Stimulated activated naive CD8-positive, alpha-beta T cell treated with anti-CD3 and anti-CD28 coated beads, Interleukin-15, amount 100 ng/mL, for 72 hours (primary cell): Measurements from ENCODE around the gene KRT86.
A peak's percentile ranks its signal among the peaks of the same experiment; 100 is the strongest.

Source experiments
- ATAC-seq: fragments of 150-1000 bp; cut with Tn5 transposase; 2 replicates; pipeline ENCODE4 v1.10.0; 2021; ENCODE audit warnings: mild to moderate bottlenecking, moderate library complexity
- DNase-seq, 2 donors: peaks; one replicate each; pipeline ENCODE4 v3.0.0; 2021 to 2022
- H3K27ac Mint-ChIP-seq, 2 donors: one replicate each; pipeline ENCODE4 v1.8.0; 2022; ENCODE audit warnings: mild to moderate bottlenecking in 2 of 2, mixed read lengths in 2 of 2, moderate library complexity in 2 of 2
- H3K27me3 Mint-ChIP-seq: one replicate; pipeline ENCODE4 v1.8.0; 2022; ENCODE audit warnings: mixed read lengths
- H3K4me1 Mint-ChIP-seq: one replicate; pipeline ENCODE4 v1.8.0; 2022; ENCODE audit warnings: mild to moderate bottlenecking, mixed read lengths
- H3K4me3 Mint-ChIP-seq, 2 donors: one replicate each; pipeline ENCODE4 v1.8.0; 2022; ENCODE audit warnings: mild to moderate bottlenecking in 2 of 2, mixed read lengths in 2 of 2, moderate library complexity in 1 of 2
- H3K9me3 Mint-ChIP-seq, 2 donors: one replicate each; pipeline ENCODE4 v1.8.0; 2022; ENCODE audit warnings: mixed read lengths in 2 of 2

The KRT86 gene

DNA sequence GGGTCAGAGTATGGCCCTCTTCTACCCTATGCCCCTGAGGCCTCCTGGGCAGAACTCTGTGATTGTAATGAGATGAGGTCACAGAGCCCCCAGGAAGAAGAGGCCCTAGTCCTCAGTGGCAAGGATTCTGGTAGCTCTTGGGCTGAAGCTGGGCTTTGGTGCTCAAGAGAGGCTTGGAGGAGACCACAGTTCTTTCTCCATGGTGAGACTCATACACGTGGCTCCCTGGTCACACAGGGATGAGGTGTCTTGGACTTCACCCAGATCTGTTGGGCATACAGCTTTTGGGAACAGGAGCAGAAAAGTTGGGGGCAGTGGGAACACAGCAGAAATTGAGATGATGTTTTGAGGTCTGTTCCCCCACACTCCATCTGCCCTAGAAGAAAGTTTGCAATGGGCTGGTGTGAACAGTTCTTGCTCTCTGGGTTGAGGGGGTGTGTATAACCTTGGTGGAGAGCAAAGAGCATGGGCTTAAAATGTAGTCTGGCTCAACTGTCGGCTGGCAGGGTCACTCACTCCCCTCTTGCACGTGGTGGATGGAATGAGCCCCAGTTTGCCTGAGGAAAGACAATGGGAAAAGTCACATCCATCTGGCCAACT is at the start of gene KRT86:
TSS of gene KRT86 (plus strand) at position 125 of the 600 bp plus-strand sequence. CDS start 27,272 bp downstream, outside the sequence.
- Mint-ChIP-seq H3K27ac (no peak within 1 kb of the TSS), H3K27me3 (peaks cover 72% of the 10 kb centered on the region), H3K9me3 (no peaks in the 10 kb centered on the region), H3K4me3 (no peak within 1 kb of the TSS), H3K4me1 (peaks cover 13% of the 10 kb centered on the region)
- DNase-seq (no peak), ATAC-seq (no peak)

- no peak overlapping the region for H3K27ac Mint-ChIP-seq
- no peak overlapping the region for H3K4me3 Mint-ChIP-seq
- H3K9me3 Mint-ChIP-seq, result no peaks in the 10 kb centered on the region
- ATAC-seq, result no peak
- H3K4me1 Mint-ChIP-seq, result peaks cover 20% of the 10 kb centered on the region
- DNase-seq, result no peak
- H3K27me3 Mint-ChIP-seq, result peaks cover 69% of the 10 kb centered on the region
Observed at GRCh38 chr12:52225752-52226151, 48.7 kb upstream of the KRT86 start.

GRCh38 chr12:52226446-52226845 is 48.0 kb upstream of the KRT86 start:
- DNase-seq (no peak), ATAC-seq (no peak)
- H3K27me3 Mint-ChIP-seq, result peaks cover 69% of the 10 kb centered on the region
- H3K4me3 Mint-ChIP-seq, result no peak overlapping the region
- peaks cover 16% of the 10 kb centered on the region for H3K4me1 Mint-ChIP-seq
- no peak overlapping the region for H3K27ac Mint-ChIP-seq
- H3K9me3 Mint-ChIP-seq, result no peaks in the 10 kb centered on the region

DNA sequence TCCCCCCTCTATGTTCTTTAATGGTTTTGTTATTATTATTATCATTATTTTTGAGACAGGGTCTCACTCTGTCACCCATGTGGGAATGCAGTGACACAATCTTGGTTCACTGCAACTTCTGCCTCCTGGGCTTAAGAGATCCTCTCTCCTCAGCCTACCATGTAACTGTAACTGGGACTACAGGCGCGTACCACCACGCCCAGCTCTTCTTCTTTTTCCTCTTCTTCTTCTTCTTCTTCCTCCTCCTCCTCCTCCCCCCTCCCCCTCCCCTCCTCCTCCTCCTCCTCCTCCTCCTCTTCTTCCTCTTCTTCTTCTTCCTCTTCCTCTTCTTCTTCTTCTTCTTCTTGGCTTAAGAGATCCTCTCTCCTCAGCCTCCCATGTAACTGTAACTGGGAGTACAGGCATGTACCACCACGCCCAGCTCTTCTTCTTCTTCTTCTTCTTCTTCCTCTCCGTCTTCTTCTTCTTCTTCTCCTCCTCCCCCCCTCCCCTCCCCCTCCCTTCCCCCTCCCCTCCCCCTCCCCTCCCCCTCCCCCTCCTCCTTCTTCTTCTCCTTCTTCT is 46.8 kb upstream of the KRT86 start:
- peaks cover 82% of the 10 kb centered on the region for H3K27me3 Mint-ChIP-seq
- DNase-seq (no peak), ATAC-seq (no peak)
- peak overlapping the region in 1 of 2 donors; percentile 79 for H3K27ac Mint-ChIP-seq
- no peaks in the 10 kb centered on the region for H3K9me3 Mint-ChIP-seq
- H3K4me3 Mint-ChIP-seq, result no peak overlapping the region
- peaks cover 7% of the 10 kb centered on the region for H3K4me1 Mint-ChIP-seq

DNA sequence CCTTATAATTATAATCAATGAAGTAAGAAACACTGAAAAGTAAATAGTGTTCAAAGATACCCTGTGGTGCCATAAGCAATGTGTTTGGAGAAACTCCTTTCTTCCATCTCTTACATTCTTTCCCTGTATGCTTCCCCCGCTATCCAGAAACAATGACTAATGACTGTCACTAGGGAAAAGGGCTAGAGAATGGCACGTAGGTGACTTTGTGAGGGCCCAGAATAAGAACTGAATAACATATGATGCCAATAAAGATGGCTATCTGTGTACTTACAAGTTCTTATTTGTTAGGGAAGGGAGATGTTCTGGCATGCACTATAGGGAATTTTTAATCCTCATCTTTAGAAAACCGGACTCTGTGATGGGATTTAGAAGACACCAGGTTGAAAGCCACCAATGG is 46.1 kb upstream of the KRT86 start:
- ATAC-seq (no peak), DNase-seq (no peak)
- peaks cover 88% of the 10 kb centered on the region for H3K27me3 Mint-ChIP-seq
- H3K4me3 Mint-ChIP-seq, result no peak overlapping the region
- H3K27ac Mint-ChIP-seq, result no peak overlapping the region
- no peaks in the 10 kb centered on the region for H3K9me3 Mint-ChIP-seq
- H3K4me1 Mint-ChIP-seq, result peaks cover 7% of the 10 kb centered on the region

DNA sequence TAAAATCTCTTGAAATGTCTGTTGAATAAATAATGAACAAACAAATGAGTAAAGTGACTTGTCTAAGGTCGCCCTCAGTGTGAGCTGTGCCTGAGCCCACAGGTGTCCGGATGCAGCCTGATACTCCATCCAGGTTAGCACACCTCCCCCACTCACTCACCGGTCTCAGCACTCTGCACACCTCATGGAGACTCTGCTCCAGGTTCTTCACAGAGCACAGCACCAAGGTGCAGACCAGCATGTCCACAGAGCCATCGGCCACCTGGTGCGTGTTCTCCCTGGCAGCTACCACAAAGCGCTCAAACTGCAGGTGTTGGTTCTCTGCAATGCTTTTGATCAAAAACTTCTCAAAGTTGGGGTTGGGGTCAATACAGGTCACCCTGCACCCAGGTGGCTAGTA is 45.5 kb upstream of the KRT86 start:
- no peak for ATAC-seq
- H3K9me3 Mint-ChIP-seq, result no peaks in the 10 kb centered on the region
- peaks cover 8% of the 10 kb centered on the region for H3K4me1 Mint-ChIP-seq
- no peak overlapping the region for H3K27ac Mint-ChIP-seq
- no peak for DNase-seq
- no peak overlapping the region for H3K4me3 Mint-ChIP-seq
- H3K27me3 Mint-ChIP-seq, result peaks cover 88% of the 10 kb centered on the region

DNA sequence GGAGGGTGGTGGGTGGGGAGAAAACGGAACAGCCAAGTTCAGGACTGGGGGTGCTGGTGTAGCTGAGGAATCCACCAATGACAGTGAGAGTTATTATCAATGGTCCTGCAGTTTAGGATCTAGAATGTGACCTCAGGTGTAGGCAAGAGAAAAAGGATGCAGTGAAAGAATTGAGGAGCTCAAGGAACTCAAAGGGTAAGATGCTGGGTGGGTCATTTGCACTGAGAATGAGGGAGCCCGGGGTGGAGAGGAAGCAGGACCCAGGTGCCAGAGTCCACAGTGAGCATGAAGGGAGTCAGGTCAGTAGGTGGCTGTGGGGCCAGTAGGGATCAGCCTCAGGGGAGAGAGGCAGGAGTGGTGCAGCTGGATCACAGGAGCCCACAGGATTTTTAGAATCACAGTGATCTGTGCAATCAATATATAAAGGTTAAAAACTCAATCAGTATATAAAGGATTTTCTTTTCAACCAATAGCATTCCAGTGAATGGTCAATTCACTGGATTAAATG is 44.6 kb upstream of the KRT86 start:
- no peak overlapping the region for H3K27ac Mint-ChIP-seq
- H3K4me3 Mint-ChIP-seq, result no peak overlapping the region
- H3K4me1 Mint-ChIP-seq, result peaks cover 6% of the 10 kb centered on the region
- peaks cover 88% of the 10 kb centered on the region for H3K27me3 Mint-ChIP-seq
- no peaks in the 10 kb centered on the region for H3K9me3 Mint-ChIP-seq
- DNase-seq (no peak), ATAC-seq (no peak)

DNA sequence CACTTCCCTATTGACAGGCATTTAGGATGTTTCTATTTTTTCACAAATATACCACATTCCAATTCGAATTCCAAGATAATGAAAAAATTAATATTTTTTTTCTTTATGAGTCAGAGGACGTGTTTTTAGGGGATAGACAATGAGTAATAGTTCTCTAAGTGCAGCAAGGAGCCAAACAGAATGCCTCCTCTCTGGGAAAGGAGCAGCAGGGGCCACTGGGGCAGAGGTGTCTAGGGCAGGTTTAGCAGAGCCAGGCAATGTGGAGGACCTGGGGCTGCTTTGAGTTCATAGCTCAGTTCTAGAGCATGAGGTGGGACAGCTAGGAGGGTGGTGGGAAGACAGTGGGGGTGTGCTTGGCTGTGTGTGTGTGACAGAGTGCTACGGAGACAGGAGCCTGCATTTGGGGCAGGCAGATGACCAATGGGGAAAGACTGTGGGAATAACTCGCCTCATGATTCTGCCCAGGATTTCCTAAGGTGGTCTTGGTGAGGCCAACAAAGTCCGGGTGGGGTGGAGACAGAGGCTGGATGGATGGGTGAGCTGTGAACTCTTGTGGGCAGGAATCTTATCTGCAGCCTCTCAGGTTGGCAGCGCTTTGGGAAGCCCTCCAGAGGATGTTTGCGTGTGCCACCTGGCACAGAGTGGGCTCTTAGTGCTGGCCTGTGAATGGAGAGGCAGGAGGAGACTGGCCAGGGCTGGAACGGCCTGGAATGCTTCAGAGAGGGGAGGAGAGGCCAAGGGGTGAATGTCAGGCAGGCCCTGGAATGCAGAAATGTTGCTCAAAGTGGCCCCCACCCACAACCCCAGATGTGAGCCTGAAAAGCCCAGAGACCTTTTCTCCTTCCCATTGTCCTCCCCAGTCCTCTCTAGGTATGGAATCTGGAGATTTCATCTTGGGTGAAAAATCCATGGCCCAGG is 43.8 kb upstream of the KRT86 start:
- DNase-seq, result no peak
- Mint-ChIP-seq H3K4me1 (peaks cover 6% of the 10 kb centered on the region), H3K4me3 (no peak overlapping the region), H3K27me3 (peaks cover 93% of the 10 kb centered on the region), H3K9me3 (no peaks in the 10 kb centered on the region), H3K27ac (no peak overlapping the region)
- no peak for ATAC-seq

GRCh38 chr12:52231305-52232202 is 42.9 kb upstream of the KRT86 start:
- DNase-seq, result no peak
- no peak for ATAC-seq
- Mint-ChIP-seq H3K27ac (no peak overlapping the region), H3K4me3 (no peak overlapping the region), H3K27me3 (peaks cover 91% of the 10 kb centered on the region), H3K4me1 (peaks cover 6% of the 10 kb centered on the region), H3K9me3 (no peaks in the 10 kb centered on the region)

- Mint-ChIP-seq H3K27ac (no peak overlapping the region), H3K27me3 (peaks cover 84% of the 10 kb centered on the region), H3K4me1 (peaks cover 6% of the 10 kb centered on the region), H3K9me3 (no peaks in the 10 kb centered on the region), H3K4me3 (no peak overlapping the region)
- DNase-seq (no peak), ATAC-seq (no peak)
Observed at GRCh38 chr12:52232203-52232673, 42.2 kb upstream of the KRT86 start.

DNA sequence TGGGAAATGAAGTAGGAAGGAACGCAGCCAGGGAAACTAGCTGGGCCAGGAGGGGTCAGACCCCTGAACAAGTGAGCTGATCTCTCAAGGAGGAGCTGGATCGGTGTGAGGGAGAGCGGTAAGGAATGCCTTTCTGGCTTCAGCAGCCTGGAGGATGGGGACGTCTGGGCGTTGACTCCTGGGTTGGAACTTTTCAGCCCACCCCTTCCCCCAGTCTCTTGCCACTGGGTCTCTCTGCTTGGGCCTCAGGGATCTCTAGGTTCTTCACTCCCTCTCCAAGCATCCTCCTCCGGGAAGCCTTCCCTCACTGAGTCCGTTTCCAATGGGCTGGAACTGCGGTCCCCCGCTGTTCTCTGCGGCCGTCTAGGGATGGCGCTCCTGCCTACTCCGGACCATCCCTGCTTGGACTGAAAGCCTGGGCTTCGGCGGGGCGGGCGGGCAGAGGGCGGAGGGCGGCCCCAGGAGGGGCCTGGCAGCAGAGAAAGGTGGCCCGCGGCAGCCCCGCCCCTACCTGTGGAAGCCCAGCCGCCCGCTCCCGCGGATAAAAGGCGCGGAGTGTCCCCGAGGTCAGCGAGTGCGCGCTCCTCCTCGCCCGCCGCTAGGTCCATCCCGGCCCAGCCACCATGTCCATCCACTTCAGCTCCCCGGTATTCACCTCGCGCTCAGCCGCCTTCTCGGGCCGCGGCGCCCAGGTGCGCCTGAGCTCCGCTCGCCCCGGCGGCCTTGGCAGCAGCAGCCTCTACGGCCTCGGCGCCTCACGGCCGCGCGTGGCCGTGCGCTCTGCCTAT is 41.6 kb upstream of the KRT86 start, which contains the start of gene KRT7:
TSS of gene KRT7 (plus strand) at position 570 of the 788 bp plus-strand sequence. CDS start at position 624, 54 bp downstream.
- no peak for DNase-seq
- Mint-ChIP-seq H3K9me3 (no peaks in the 10 kb centered on the region), H3K27me3 (peaks cover 81% of the 10 kb centered on the region), H3K27ac (no peak within 1 kb of the TSS), H3K4me1 (peaks cover 6% of the 10 kb centered on the region), H3K4me3 (no peak within 1 kb of the TSS)
- ATAC-seq, result no peak

DNA sequence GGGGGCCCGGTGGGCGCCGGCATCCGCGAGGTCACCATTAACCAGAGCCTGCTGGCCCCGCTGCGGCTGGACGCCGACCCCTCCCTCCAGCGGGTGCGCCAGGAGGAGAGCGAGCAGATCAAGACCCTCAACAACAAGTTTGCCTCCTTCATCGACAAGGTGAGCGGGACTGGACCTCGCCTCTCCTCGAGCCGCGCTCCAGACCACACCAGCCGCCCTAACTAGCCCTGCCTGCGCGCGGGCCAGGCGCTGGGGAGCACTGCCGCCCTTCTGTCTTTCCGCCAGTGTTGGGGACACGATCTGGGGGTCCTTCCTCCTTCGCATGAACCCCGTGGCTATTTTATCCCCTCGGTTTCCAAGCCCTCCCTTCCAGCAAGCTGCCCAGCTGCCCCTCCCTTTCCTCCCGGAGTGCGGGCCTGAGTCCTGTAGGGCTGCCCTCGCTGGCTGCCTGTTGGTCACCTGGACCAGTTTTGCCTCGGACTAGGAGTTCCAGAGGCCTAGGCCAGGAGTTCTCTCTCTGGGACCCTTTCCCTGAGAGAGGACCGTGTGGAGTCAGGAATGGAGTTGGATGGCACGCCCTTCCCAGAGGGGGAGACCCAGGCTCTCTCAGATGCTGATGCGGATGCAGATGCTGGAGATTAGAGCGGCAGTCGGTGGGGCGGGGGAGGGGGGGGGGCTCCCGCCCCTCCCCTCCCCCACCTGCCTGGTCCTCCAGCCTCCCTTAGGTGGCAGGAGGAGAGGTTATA is 40.8 kb upstream of the KRT86 start:
- DNase-seq, result no peak
- Mint-ChIP-seq H3K4me3 (no peak overlapping the region), H3K9me3 (no peaks in the 10 kb centered on the region), H3K4me1 (peaks cover 6% of the 10 kb centered on the region), H3K27ac (no peak overlapping the region), H3K27me3 (peaks cover 75% of the 10 kb centered on the region)
- ATAC-seq, result no peak

GRCh38 chr12:52234223-52234810 is 40.1 kb upstream of the KRT86 start:
- Mint-ChIP-seq H3K4me3 (no peak overlapping the region), H3K4me1 (peaks cover 6% of the 10 kb centered on the region)

More at GRCh38 chr12:52234223-52234810, 40.1 kb upstream of the KRT86 start:
- DNase-seq (no peak), ATAC-seq (peak; percentile 18)
- peaks cover 75% of the 10 kb centered on the region for H3K27me3 Mint-ChIP-seq
- no peak overlapping the region for H3K27ac Mint-ChIP-seq
- H3K9me3 Mint-ChIP-seq, result no peaks in the 10 kb centered on the region
